GM18508 (cell line): ENCODE results near the gene TTC28.
"Not testable (repeated sequence)": the region's sequence is repeated elsewhere in the genome, so short reads cannot be mapped to it uniquely, and the experiment has no call there.

Experiments used
- ATAC-seq: cut with Tn5 transposase; IDR thresholded peaks from one replicate; pipeline ENCODE4 v1.9.1; 2021; ENCODE audit warnings: moderate number of reproducible peaks; ENCODE audit not compliant: insufficient read depth, unreplicated experiment

The TTC28 gene

DNA sequence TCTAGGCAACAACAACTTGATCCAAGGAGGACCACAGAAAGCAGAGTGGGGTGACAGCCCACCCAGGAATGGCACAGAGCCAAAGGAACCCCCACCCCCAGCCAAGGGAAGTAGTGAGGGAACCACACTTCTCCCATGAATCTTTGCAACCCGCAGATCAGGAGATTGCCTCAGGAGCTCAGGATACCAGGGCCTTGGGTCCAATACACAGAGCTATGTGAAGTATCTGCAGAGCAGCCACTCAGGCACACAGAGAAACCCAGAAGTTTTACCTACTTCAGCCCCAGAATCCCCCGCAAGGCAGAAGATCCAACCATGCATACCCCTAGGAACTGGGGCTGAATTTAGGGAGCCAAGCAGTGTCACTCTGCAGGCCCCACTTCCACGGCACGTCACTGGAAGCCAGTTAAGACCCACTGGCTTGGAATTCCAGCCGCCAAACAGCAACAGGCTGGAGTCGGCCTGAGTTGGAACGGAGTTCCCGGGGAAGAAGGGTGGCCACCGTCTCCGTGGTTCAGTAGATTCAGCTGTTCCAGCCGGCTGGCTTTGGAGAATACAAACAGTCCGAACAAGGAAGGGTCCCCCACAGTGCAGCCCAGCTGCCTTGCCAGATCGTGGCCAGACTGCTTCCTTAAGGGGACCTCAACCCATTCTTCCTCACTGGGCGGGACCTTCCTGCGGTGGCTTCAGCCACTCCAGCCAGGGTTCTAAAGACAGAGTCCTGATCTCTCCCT lies 174.1 kb downstream of the TTC28 start:
- no peak for ATAC-seq

DNA sequence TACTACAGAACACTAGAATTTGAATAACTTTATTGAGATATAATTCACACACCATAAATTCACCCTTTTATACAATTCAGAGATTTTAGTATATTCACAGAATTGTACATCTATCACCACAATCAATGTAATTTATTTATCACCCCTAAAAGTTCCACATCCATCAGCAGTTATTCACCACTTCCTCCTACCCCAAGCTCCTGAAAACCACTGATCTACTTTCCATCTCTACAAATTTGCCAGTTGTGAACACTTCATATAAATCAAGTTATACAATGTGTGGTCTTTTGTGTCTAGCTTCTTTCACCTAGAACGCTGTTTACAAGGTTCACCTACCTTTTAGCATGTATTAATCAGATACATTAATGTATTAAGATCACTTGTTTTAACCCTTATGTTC lies 179.6 kb downstream of the TTC28 start:
- ATAC-seq: no peak

DNA sequence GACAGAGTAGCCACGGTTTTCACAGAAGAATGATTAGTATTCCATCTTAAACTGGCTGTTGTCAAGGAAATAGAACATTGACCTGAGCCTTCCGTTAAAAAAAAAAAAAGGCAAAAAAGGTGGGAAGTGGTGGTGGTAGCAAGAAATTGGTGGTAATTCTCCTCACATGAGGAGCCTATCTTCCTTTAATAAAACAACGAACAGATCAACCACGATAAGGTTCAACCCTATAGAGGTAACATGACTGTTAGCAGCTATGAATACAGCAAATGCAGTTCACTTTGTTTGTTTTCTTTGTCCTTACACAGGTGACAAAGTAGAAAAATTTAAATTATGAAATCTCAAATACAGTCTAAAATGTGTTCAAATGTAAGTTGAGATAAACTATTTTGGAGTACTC lies 181.6 kb downstream of the TTC28 start:
- ATAC-seq: no peak

DNA sequence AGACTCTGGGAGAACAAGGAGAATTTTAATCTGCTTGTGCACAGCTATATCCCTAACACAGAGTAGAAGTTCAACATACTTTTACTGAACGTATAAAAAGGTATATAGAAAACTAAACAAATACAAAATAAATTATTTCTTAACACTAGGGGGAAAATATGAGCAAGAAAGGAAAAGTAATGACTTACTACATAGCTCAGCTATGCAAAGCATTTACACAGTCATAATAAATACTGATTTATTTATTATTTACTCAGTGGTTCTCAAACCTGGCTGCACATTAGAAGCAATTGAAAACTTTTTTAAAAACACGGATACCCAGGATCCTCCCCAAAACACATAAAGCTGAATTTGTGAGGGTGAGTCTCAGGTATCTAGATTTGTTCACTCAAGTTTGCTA lies 182.5 kb downstream of the TTC28 start:
- ATAC-seq: no peak

DNA sequence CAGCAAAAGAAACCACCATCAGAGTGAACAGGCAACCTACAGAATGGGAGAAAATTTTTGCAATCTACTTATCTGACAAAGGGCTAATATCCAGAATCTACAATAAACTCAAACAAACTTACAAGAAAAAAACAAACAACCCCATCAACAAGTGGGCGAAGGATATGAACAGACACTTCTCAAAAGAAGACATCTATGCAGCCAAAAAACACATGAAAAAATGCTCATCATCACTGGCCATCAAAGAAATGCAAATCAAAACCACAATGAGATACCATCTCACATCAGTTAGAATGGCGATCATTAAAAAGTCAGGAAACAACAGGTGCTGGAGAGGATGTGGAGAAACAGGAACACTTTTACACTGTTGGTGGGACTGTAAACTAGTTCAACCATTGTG lies 188.4 kb downstream of the TTC28 start:
- ATAC-seq: not testable (repeated sequence)

DNA sequence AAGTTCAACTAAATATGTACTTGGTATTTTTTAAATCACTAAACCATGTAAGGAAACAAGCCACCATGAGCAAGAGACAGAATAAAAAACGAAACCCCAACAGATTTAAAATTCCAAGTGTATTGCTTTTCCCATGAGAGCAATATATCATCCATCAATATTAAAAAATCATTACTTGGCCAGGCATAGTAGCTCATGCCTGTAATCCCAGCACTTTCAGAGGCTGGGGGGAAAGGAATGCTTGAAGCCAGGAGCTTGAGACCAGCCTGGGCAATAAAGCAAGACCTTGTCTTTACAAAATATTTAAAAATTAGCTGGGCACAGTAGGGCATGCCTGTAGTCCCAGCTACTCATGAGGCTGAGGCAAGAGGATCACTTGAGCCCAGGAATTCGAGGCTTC lies 190.8 kb downstream of the TTC28 start:
- ATAC-seq: no peak

DNA sequence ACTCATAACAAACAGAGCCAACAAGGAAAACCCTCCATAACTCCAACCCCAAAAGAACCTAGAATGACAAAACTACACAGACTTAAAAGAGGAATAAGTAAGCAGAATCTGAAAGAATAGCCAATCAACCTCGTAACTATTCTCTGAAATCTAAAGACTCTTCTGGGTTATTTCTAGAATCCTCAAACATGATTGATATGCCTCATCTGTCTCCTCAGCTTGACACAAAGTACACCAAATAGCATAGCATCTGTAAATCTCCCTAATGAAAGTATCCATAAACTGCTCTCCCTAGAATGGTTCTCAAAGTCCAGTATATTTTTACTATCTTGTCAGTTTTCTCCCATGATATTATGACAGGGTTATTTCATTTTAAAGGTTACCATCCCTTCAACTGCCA lies 195.0 kb downstream of the TTC28 start:
- ATAC-seq: no peak

DNA sequence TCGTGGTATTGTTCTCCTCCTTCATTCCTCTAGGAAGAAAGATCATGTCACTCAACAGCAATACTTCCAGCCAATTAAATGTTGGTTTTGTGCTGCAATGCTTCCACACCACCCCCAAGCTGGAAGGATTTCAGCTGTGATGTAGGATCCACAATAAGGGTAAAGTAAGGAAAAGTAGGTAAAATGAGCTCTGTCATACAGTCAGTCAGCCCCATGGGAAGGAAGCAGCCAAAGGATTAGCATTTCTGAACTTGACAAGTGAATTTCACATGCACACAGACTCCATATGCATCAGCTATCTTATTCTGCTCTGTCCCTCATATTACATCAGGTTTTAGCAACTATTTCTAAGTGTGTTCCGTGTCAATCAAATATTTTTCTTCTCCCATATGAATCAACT lies 197.9 kb downstream of the TTC28 start:
- ATAC-seq: no peak

DNA sequence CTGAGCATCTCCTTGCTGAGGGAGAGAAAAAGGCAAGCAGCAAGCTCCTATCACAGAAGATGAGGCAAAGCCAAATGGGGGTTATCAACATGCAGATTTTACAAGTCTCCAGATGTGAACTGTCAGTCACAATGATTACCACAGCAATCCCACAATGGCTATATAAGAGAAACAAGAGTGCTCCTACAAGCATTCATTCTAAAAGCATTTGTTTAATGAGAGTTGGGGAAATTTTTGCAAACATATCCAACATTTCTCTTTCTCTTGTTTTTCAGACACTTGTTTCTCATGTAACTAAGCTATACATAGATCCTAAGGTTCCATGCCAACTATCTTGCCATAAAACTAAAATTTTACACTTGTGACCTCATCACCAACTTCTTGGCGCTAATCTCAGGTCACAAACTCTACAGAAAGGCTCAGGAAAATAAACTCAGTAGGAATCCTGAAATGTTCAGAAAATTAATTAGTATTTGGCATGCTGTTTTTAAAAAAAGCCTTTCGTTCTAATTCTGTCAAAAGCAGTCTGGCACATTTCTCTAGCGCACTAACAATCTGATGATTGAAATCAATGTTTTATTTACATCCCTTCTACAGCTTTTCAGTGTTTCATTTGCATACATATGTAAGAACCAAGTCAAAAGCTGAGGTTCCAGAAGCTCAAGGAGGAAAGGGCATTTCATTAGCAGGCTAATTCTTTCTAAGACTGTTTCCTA lies 199.5 kb downstream of the TTC28 start:
- ATAC-seq: no peak

DNA sequence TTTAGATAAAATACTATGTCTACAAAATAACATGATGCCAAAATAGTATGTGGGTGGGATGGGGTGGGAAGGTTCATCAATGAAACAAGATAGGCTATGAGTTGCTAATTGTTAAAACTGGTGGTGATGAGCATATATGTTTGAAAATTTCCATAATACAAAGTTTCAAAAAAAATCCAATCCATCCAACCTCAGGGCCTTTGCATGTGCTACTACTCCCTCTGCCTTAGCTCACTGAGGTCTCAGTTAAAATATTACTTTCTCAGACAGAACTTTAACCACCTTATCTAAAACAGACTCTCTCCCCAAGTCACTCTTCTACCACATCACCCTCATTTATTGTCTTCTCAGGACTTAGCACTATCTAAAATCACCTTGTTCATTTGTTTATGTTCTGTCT lies 201.1 kb downstream of the TTC28 start:
- ATAC-seq: no peak

DNA sequence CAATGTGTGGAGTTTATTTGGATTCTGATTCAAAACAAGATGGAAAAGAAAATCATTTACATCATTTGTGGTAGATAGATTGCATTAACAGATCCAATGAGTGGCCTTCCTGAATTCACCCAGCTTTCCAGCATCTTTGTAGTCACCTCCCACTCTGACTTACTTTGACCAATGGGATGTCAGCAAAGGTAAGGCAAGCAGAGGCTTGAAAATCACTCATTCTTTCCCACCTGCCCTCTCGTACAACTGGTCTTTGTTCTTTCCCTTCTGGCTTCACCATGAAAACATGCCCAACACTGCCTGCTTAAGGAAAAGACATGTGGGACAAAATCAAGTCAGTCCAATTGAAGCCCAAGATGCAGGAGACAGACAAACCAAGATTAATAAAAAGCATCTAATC lies 202.1 kb downstream of the TTC28 start:
- no peak for ATAC-seq

DNA sequence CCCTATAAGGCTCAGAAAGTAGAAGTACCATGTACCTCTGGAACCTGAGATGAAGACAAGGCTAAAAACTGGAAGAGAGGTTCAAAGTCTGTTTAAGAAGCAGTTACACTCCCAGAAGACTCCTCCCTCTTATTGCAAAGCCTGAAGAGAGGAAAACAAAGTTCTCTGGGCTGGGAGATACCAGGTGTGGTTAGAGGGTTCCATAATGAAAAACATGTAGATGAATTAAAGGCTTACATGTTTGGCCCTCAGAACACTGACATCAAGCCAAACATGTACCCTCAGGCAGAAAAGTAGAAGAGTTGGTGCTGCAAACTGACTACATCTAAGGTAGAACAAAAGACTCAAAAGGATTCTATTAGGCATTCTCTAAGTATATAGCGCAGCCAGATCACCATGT lies 205.3 kb downstream of the TTC28 start:
- no peak for ATAC-seq

DNA sequence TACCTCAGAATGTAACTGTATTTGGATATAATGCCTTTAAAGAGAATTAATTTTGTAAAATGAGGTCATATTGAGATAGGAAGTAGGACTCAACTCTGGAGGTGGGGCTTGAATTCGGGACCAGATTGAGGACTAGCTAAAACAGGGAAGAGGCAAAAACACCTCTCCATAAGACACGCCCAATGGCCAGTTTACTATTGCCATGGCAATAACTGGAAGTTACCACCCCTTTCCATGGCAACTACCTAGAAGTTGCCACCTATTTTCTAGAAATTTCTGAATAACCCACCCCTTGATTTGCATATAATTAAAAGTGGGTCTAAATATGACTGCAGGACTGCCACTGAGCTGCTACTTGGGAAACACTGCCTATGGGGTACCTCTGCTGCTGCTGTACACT lies 206.4 kb downstream of the TTC28 start:
- ATAC-seq: no peak

DNA sequence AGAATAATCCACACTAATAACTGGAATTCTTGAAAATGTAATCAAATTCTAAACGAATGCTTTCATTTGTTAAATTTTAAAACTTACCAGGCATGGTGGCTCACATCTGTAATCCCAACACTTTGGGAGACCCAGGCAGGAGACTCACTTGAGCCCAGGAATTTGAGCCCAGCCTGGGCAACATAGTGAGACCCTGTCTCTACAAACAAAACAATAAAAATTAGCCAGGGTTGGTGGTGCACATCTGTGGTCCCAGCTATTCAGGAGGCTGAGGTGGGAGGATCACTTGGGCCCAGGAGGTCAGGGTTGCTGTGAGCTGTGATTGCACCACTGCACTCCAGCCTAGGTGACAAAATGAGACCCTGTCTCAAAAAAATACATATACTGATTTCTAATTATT lies 212.6 kb downstream of the TTC28 start:
- not testable (repeated sequence) for ATAC-seq

DNA sequence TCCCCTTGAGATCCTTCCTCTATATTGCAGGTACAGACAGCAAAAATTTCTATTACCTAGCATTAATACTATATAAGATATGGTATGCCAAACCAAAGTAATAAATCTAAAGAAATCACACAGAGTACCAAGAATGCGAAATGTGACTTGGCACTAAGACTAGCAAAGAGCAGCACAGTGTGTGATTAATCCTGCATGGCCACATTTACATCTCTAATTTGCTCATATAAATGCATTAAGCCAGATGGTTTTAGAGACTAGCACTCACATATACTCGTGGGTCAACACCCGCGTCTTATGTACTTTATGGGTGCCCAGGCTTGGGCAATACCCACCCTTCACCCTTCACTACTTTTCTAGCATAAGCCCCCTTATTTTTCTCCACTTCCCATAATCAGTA lies 213.2 kb downstream of the TTC28 start:
- ATAC-seq: no peak

DNA sequence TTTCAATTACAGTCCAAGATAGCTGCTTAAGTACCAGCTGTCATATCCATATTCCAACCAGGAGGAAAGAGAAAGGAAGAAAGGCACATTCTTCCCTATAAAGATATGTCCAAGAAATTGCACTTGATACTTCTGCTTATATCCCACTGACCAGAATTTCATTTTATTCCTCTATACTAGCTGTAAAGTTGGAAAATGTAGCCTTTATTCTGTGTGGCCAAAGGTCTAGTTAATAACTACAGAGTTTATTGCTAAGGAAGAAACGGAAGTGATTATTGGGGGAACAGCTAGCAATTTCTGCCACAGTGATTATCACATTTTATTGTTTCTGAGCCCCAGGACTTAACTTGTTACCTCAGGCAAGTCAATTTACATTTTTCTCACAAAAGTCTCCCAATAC lies 213.8 kb downstream of the TTC28 start:
- no peak for ATAC-seq

DNA sequence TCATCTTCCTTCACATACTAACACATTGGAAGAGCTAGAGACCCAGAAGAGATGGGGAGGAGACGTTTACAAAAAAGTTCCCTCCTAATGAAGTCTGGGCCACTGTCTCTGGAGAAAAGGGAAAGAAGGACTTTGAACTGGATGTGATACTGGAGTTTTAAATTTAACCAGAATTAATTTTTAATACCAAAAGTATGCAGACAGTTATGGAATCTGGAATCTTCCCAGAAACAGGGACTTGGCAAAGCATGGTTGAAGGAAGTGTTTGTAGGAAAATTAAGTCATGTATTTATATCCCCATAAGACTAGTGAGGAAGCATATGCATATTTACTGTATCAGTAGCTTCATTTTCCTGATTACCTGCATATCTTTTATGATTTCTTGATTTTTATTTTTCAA lies 215.5 kb downstream of the TTC28 start:
- no peak for ATAC-seq

DNA sequence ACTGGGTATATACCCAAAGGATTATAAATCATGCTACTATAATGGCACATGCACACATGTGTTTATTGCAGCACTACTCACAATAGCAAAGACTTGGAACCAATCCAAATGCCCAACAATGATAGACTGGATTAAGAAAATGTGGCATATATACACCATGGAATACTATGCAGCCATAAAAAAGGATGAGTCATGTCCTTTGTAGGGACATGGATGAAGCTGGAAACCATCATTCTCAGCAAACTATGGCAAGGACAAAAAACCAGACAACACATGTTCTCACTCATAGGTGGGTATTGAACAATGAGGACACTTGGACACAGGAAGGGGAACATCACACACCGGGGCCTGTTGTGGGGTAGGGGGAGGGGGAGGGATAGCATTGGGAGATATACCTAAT lies 216.2 kb downstream of the TTC28 start:
- not testable (repeated sequence) for ATAC-seq

DNA sequence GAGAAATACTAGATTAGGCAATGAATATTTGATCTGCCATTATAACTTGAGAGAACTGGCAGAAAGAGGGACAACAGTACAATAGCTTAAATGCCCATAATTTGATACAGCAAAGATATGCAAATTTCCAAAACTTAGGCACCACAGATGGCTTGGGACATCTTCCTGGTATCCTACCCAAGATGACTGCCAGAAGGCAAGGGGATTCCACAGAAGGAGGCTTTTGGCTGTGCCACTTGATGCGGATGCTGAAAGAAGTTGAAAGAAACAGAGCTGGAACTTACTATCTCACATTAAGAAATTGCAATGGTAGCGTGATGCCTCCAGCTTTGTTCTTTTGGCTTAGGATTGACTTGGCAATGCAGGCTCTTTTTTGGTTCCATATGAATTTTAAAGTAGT lies 216.7 kb downstream of the TTC28 start:
- no peak for ATAC-seq

DNA sequence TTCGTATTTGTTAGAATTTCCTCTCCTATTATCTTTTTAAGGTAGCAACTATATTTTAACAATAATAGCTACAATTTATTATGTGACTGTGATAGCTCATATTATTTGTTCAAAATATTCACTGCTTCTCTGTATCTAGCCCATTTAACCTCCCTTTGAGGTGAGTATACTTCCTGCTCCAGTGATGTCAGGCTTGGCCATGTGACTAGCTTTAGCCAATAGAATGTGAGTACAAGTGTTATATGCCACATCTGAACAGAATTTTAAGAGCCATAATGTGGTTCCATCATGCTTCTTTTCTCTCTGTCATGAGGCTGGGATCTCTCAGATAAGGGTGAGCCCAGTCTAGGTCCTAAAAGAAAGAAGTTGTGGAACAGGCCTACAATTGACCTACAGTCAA lies 217.6 kb downstream of the TTC28 start:
- no peak for ATAC-seq

DNA sequence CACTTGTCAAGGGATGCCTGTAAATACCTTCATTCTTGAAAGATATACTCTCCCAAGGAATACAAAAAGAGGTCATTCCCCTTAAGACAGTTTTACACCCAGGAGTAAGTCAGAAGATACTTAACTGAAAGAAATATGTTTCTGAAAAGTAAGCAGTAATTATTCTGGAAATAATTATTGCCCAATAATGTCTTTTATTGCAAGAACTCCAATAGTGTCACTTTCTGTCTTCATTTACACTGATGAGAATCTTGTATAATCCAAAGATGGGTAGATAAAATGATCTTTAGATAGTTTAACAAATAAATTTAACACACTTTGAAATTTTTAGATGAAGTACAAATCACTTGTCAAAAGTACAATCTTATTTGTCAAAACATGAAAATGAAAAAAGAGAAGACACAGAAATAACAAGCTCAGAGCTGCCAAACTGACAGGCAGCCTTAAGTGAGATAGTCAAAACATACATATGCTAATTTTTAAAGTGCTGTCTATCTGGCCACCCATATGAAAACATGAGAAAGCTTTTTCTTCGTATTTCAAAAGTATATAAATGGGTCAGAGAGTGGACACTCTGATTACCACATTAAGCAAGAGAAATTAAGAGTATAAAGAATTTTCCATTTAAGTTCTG lies 225.1 kb downstream of the TTC28 start:
- no peak for ATAC-seq

DNA sequence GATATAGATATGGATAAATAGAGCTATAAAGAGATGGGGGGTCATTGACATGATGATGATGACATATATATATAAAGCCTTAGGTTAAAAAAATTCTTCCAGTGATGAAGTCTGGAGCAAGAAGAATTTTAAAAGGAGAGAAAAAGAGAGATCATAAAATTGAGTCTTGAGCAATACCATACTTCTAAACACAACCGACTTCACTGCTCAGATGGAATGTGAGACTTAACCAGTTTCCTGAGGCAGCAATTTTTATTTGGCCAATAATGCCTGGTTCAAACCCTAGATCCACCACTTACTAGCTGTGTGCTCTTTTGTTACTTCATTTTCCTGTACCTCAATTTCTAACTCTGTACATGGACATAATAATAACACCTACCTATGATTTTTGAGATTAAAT lies 229.5 kb downstream of the TTC28 start:
- ATAC-seq: no peak
